ENCODE data around the gene TBC1D9B. TPM values are rescaled to one million over a fixed set of nuclear protein-coding genes. Genes with fewer than 3 reads are reported as not detected.

TBC1D9B gene
- total RNA-seq, 1 donor from 2014 or later, result 92.4 TPM

GRCh38 chr5:179887802-179888201, 19.9 kb downstream of the TBC1D9B start:
- Histone ChIP-seq H3K4me3 (no peak overlapping the region), H3K4me1 (no peaks in the 10 kb centered on the region), H3K27me3 (no peaks in the 10 kb centered on the region), H3K27ac (no peak overlapping the region), H3K9me3 (peaks cover 5% of the 10 kb centered on the region), H3K36me3 (peaks cover 83% of the 10 kb centered on the region)
- intact Hi-C loops (cut with DNase I), result no loop called here
- ATAC-seq, result no peak
- DNase-seq, result no peak
- no peak for TF ChIP-seq CTCF (IDR thresholded peaks at IDR 0.05)

- no peak overlapping the region for H3K4me3 ChIP-seq
- intact Hi-C loops (cut with DNase I), result no loop called here
These were observed 20.6 kb downstream of the TBC1D9B start for GRCh38 chr5:179887095-179887494.

GRCh38 chr5:179886190-179886911, 21.3 kb downstream of the TBC1D9B start:
- ATAC-seq, result no peak
- H3K27ac ChIP-seq, result no peak overlapping the region
- no peaks in the 10 kb centered on the region for H3K27me3 ChIP-seq
- intact Hi-C loops (cut with DNase I), result no loop called here
- no peak overlapping the region for H3K4me3 ChIP-seq
- H3K36me3 ChIP-seq, result peaks cover 68% of the 10 kb centered on the region
- peaks cover 9% of the 10 kb centered on the region for H3K9me3 ChIP-seq
- H3K4me1 ChIP-seq, result no peaks in the 10 kb centered on the region
- DNase-seq, result no peak
- TF ChIP-seq CTCF (IDR thresholded peaks at IDR 0.05), result no peak

More at GRCh38 chr5:179887095-179887494, 20.6 kb downstream of the TBC1D9B start:
- TF ChIP-seq CTCF (IDR thresholded peaks at IDR 0.05), result no peak
- ATAC-seq (no peak), DNase-seq (no peak)
- Histone ChIP-seq H3K27me3 (no peaks in the 10 kb centered on the region), H3K27ac (no peak overlapping the region), H3K36me3 (peaks cover 76% of the 10 kb centered on the region), H3K9me3 (peaks cover 9% of the 10 kb centered on the region), H3K4me1 (no peaks in the 10 kb centered on the region)

GRCh38 chr5:179885491-179886090, 22.1 kb downstream of the TBC1D9B start:
- no peaks in the 10 kb centered on the region for H3K27me3 ChIP-seq
- H3K27ac ChIP-seq, result no peak overlapping the region
- no peaks in the 10 kb centered on the region for H3K4me1 ChIP-seq
- peaks cover 9% of the 10 kb centered on the region for H3K9me3 ChIP-seq
- H3K36me3 ChIP-seq, result peaks cover 65% of the 10 kb centered on the region
- no peak overlapping the region for H3K4me3 ChIP-seq
- no peak for ATAC-seq
- no peak for DNase-seq
- TF ChIP-seq CTCF (IDR thresholded peaks at IDR 0.05), result no peak
- intact Hi-C loops (cut with DNase I), result no loop called here

- peaks cover 9% of the 10 kb centered on the region for H3K9me3 ChIP-seq
These were observed 24.5 kb downstream of the TBC1D9B start for GRCh38 chr5:179883163-179883562.

More at GRCh38 chr5:179883163-179883562, 24.5 kb downstream of the TBC1D9B start:
- DNase-seq (no peak), ATAC-seq (no peak)
- H3K27ac ChIP-seq, result no peak overlapping the region
- H3K36me3 ChIP-seq, result peaks cover 72% of the 10 kb centered on the region
- intact Hi-C loops (cut with DNase I), result no loop called here
- H3K4me3 ChIP-seq, result no peak overlapping the region
- no peak for TF ChIP-seq CTCF (IDR thresholded peaks at IDR 0.05)
- no peaks in the 10 kb centered on the region for H3K4me1 ChIP-seq
- H3K27me3 ChIP-seq, result no peaks in the 10 kb centered on the region

Data from upper lobe of right lung (tissue), 1 donor.